ENCODE measurements around the gene SLC36A3.

GRCh38 chr5:151254556-151254955, 49.0 kb downstream of the SLC36A3 start:
- no peak for TF ChIP-seq POLR2AphosphoS5 (IDR thresholded peaks at IDR 0.05)
- TF ChIP-seq POLR2A (IDR thresholded peaks at IDR 0.05) = no peak
- TF ChIP-seq CTCF (IDR thresholded peaks at IDR 0.05) = no peak

All from upper lobe of left lung (tissue), 4 donors.